GM12878 (cell line): ENCODE measurements around the gene HIGD1C.

Experiments used
- ATF7 ChIP-seq: fragments of 450-650 bp; IDR thresholded peaks from 2 replicates; pipeline ENCODE4 v1.6.1; 2016; ENCODE audit warnings: low read depth, mild to moderate bottlenecking
- BACH1 ChIP-seq: fragments of 450-650 bp; IDR thresholded peaks from 2 replicates; pipeline ENCODE4 v1.6.1; 2017; ENCODE audit warnings: mild to moderate bottlenecking, borderline replicate concordance
- CBFB ChIP-seq: IDR thresholded peaks from 2 replicates; pipeline ENCODE4 v1.6.1; 2016; ENCODE audit warnings: antibody characterized with exemption, low read depth
- EZH2 ChIP-seq: IDR thresholded peaks from 2 replicates; pipeline ENCODE4 v1.6.1; 2012; ENCODE audit warnings: low read depth, mild to moderate bottlenecking, control low read depth, inconsistent platforms, low read length, borderline replicate concordance; ENCODE audit not compliant: control insufficient read depth
- SMAD1 ChIP-seq: fragments of 450-650 bp; IDR thresholded peaks from 2 replicates; pipeline ENCODE4 v1.6.1; 2018; ENCODE audit warnings: mild to moderate bottlenecking, low read depth; ENCODE audit not compliant: partially characterized antibody
- TF ChIP-seq, protein P1 (sequence below), 3 experiments: IDR thresholded peaks in 2 of 3; conservative IDR thresholded peaks in 1 of 3; 2 replicates each; pipeline ENCODE4 v1.5.1; 2011; ENCODE audit warnings: low read depth in 3 of 3, low read length in 3 of 3, mild to moderate bottlenecking in 3 of 3, control low read depth in 2 of 3, moderate library complexity in 2 of 3, inconsistent platforms in 1 of 3, mixed read lengths in 1 of 3; ENCODE audit not compliant: control insufficient read depth in 2 of 3, insufficient read depth in 1 of 3; ENCODE audit errors: extremely low read depth in 1 of 3

DNA sequence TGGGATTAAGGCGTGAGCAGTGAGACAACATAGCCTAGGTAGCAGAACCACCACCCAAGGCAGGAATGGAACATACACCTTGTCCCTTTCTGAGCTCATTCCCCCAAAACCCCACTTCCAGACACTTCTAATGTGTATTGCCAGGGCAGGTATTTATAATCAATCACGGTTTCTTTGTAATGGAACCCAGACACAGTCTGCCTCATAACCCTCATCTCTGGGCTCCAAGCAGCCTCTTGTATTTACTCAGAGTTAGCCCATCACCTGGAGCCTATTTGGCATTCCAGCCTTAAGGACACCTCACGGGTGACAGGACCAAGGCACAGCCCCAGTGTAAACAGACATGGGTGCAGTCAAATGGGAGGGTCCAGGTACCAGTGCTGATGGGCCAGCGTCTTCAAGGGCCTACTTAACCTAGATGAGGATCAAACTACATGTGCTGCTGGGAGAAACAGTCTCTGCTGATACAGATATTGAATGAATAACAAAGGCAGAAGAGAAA is 2.5 kb upstream of the HIGD1C start:
- TF ChIP-seq, protein P1, sequence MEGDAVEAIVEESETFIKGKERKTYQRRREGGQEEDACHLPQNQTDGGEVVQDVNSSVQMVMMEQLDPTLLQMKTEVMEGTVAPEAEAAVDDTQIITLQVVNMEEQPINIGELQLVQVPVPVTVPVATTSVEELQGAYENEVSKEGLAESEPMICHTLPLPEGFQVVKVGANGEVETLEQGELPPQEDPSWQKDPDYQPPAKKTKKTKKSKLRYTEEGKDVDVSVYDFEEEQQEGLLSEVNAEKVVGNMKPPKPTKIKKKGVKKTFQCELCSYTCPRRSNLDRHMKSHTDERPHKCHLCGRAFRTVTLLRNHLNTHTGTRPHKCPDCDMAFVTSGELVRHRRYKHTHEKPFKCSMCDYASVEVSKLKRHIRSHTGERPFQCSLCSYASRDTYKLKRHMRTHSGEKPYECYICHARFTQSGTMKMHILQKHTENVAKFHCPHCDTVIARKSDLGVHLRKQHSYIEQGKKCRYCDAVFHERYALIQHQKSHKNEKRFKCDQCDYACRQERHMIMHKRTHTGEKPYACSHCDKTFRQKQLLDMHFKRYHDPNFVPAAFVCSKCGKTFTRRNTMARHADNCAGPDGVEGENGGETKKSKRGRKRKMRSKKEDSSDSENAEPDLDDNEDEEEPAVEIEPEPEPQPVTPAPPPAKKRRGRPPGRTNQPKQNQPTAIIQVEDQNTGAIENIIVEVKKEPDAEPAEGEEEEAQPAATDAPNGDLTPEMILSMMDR (IDR thresholded peaks at IDR 0.05 in 2 of 3, conservative IDR thresholded peaks at IDR 0.05 in 1 of 3; ENCODE audit: control insufficient read depth in 2 of 3, extremely low read depth in 1 of 3, insufficient read depth in 1 of 3, low read depth in 3 of 3, low read length in 3 of 3), result no peak
- no peak for TF ChIP-seq EZH2
- TF ChIP-seq BACH1, result no peak
- TF ChIP-seq ATF7, result no peak
- TF ChIP-seq SMAD1, result no peak
- TF ChIP-seq CBFB, result no peak
